Stimulated activated CD8-positive, alpha-beta memory T cell treated with anti-CD3 and anti-CD28 coated beads, Interleukin-15, amount 100 ng/mL, for 48 hours (primary cell): ENCODE results near the gene ATP8B4.

Experiments used
- DNase-seq, 2 donors: peaks; one replicate each; pipeline ENCODE4 v3.0.0-alpha.2; 2020; ENCODE audit warnings: low read depth in 2 of 2

Gene ATP8B4

GRCh38 chr15:49934487-49934886 lies 184.5 kb downstream of the ATP8B4 start:
- DNase-seq, result no peak

DNA sequence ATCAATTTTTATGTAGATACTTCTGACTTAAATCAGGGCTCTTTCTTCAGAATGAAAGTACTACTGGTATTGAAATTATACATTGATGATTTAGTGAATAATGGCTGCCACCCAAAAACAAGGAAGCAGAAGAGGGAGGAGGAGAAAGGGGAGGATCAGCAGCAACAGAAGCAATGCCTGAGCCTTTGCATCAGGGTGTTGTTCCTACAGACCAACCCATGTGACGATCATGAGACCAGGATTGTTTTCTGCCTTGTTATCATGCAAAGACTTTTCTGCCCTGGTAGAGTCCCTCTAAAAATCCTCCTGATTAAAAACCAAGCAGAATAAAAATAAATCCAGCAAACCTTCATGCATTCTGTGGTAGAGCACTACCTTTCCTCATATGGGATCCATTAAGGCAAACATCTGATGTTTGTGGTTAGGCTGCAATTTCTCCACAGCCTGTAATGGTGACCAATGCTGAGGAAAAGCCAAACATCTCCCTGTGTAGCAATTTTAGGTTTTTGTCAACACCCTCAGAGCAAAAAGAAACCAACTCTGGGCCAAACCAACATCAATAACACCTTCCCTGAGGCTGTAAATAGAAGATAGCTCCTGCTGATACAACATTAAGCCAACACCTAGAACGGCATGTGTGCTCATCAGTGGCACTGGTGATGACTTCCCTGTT lies 191.7 kb downstream of the ATP8B4 start:
- DNase-seq, result no peak

- no peak for DNase-seq
Observed at GRCh38 chr15:49926740-49927139, 192.3 kb downstream of the ATP8B4 start.

GRCh38 chr15:49923671-49924070 lies 195.4 kb downstream of the ATP8B4 start:
- DNase-seq, result no peak

- DNase-seq, result no peak
Observed at GRCh38 chr15:49919034-49919433, 200.0 kb downstream of the ATP8B4 start.

DNA sequence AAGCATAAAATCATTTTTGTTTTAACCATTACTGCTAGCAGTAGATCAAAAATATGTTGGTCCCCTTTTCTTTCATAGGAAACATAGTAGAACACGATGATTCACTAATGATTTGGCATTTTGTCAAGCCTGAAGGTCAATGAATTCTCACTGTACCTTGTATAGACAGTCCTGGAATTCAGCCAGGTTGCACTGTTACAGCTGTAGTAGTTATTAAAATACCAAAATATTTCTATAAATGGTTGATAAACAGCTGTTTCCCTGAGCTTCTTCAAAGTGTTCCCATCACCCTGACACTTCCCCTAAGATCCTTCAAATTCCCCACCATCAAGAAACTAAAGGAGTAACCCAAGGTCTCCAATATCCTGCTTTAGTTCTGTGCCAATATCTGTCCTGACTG lies 200.9 kb downstream of the ATP8B4 start:
- DNase-seq, result no peak

GRCh38 chr15:49916998-49917397 lies 202.0 kb downstream of the ATP8B4 start:
- no peak for DNase-seq

DNA sequence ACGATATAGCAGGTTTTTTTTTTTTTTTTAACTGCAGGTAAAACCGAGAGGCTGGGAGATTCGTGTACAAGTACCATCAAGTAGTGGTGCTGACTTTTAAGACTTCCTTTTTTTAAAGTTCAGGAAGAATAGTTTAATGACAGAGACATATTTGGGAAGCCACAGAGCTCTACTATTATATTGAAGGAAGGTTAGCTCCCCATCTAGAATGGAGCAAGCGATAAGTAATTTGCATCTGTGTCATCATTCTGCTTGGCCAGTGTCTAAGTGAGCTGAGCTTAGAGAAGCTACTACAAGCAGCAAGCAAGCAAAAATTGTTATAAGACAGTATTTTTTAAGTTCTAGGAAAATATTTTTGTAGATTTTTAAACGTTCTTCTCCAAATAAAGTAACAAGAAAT lies 203.2 kb downstream of the ATP8B4 start:
- DNase-seq, result no peak

- no peak for DNase-seq
Observed at GRCh38 chr15:49908933-49909295, 210.1 kb downstream of the ATP8B4 start.

DNA sequence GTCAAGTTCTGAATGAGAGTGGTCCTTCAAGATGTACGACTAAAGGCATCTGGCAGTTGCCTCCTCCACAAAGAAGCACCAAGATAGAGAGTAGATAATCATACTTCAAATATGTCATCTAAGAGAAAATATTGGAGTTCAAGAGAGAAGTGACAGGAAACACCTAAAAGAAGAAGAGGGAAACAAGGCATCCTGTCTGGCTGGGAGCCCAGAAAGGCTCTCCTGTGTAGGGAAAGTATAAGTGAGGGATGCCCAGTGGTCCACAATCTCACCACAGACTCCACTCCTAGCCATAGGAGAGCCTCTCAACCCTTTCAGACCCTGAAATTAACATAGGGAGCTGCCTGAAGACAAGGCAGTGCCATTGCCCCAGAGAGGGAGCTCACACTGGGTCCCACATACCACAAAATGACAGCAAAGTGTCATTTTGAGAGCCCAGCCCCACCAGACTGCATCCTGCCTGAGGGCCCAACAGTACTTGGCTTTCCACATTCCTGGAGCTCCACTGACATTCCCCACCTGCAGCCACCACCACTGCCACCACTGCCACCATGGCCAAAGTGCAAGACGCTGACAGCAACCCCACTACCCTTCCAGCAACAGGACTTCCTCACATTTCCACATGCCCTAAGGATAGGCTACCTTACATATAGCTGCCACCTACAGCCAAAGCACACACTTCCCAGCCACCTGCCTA lies 210.6 kb downstream of the ATP8B4 start:
- no peak for DNase-seq

DNA sequence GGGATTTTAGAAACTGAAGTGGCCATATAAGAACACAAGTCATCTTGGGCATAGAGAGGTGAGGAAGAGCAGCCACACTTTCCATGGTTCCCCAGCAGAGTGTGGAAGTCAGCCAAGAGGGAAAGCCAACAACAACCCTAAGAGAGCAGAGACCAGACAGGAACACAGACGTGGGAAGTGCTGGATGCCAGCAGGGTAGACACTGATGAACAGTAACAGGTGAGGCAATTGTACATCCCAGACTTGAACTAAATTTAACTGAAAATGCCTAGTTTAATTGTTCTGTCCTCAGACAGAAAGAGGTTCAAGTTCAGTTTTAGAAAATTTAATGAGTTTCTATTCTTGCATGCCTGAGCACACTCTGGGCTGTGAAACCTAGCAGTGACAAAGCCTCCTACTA lies 212.1 kb downstream of the ATP8B4 start:
- DNase-seq, result no peak

GRCh38 chr15:49905221-49905620 lies 213.8 kb downstream of the ATP8B4 start:
- DNase-seq, result no peak

- no peak for DNase-seq
Observed at GRCh38 chr15:49904296-49904695, 214.7 kb downstream of the ATP8B4 start.

GRCh38 chr15:49902685-49903501 lies 216.1 kb downstream of the ATP8B4 start:
- no peak for DNase-seq

- no peak for DNase-seq
Observed at GRCh38 chr15:49901996-49902684, 216.9 kb downstream of the ATP8B4 start.

DNA sequence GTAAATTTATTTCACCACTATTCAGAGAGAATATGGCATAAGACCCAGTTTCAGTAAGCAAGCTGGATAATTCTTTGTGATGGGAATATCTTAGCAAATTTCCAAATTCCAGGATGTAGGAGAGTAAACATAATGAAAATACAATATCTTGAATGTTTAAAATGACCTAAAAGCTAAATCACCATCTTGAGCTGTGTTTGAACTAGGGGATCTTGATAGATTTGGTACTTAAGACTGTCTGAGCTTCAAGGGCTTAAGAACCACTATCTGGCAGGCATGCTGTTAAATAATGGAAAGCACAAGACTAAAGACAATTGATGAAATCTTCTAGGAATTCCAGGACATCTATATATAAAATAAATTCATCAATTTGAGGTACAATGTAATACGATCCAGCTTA lies 217.7 kb downstream of the ATP8B4 start:
- no peak for DNase-seq

DNA sequence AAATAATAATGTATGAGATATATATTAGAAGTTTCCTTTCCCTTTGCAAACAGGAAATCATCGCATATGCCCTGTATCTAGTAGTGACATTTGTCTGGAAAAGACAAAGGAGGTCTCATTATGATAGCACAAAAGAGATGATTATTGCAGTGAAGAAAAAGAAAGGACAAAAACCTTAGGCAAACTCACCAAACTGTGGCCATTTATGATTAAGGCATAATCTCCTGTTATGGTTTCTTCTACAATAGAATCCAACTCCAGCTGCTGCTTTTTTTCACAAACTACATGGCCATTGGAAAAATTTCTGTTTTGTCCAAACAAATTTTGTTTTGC lies 218.2 kb downstream of the ATP8B4 start:
- DNase-seq, result no peak

DNA sequence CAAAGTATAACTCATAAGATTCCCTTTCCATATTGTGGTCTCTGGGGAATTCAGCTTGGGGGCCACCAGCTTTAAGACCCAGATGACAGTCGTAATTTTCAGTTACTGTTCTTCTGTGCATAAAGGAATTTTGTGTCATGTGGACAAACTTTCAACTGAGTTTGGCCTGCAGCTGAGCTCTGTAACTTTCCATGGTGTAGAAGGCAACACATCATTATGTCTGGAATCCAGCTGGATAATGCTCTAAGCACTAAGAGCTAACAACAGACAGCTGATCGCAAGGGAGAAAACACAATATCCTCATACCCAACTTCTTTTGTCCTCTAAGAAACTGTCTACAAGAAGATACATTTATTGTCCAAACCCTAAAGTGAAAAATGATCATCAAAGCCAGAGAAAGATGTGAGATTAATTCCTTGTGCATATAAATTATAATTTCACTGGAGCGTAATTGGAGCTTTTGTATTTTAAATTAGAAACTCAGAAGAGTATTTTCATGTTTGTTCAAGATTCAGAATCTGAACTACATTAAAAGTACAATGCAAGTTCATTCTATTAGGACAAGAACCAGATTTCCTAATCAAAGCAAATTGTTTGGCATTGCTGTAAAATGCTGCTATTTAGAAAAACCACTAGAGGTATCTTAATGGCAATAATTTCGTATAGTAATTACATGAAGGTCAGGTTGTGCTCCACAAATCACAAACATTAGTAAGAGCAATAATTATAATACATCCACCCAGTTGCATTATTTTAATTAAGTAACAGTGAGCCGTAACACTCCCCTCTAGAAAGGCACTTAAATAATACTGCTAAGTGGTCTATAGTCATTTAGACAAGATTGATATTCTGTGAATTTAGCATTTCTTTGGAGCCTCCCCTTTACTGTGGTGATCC lies 218.8 kb downstream of the ATP8B4 start:
- no peak for DNase-seq

DNA sequence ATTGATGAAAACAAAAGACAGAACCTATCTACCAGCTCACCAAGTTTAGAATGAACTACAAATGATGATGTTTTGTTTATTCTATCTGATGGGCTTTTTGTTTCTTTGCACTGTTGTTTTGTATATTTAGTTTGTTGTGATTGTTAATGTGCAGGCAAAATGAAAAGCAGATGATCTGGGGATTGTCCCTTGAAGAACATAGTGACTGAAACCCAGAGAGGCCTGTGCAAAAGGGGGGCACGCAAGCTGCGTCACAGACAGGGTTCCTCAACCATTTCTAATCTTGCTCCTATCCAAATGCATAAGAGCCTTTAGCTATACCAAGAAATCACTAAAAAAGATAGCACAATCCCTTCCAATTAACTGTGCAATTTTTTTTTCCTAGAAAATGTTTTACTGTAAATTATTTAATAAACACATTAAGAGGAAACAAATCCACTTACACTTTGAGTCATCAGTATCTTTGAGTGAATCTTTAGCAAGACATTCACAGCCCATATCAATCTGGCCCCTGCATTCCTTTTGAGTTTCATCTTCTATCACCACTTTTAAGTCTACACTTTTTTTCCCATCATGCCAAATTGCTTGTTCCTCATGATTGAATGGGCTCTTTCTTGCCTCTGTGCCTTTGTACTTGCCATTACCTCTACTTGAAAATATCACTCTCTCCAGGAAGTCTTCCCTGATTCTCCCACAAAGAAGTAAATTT lies 220.3 kb downstream of the ATP8B4 start:
- no peak for DNase-seq

GRCh38 chr15:49898097-49898496 lies 220.9 kb downstream of the ATP8B4 start:
- DNase-seq, result no peak
